Rectal smooth muscle tissue (tissue), 1 donor: ENCODE measurements around the gene TMBIM1.
"Not testable (repeated sequence)": the region's sequence is repeated elsewhere in the genome, so short reads cannot be mapped to it uniquely, and the experiment has no call there.

ENCODE experiments used
- H3K27ac ChIP-seq: one replicate; pipeline ENCODE4 v1.7.0; 2013; ENCODE audit warnings: low read depth, low read length, inconsistent platforms
- H3K27me3 ChIP-seq: one replicate; pipeline ENCODE4 v1.7.0; 2013; ENCODE audit warnings: low read length; ENCODE audit not compliant: control insufficient read depth, insufficient read depth
- H3K36me3 ChIP-seq: one replicate; pipeline ENCODE4 v1.7.0; 2013; ENCODE audit warnings: low read length; ENCODE audit not compliant: control insufficient read depth, insufficient read depth
- H3K4me1 ChIP-seq: one replicate; pipeline ENCODE4 v1.7.0; 2013; ENCODE audit warnings: low read length; ENCODE audit not compliant: control insufficient read depth, insufficient read depth
- H3K4me3 ChIP-seq: one replicate; pipeline ENCODE4 v1.7.0; 2013; ENCODE audit warnings: low read length
- H3K9ac ChIP-seq: one replicate; pipeline ENCODE4 v1.7.0; 2013; ENCODE audit warnings: low read length

Gene TMBIM1

DNA sequence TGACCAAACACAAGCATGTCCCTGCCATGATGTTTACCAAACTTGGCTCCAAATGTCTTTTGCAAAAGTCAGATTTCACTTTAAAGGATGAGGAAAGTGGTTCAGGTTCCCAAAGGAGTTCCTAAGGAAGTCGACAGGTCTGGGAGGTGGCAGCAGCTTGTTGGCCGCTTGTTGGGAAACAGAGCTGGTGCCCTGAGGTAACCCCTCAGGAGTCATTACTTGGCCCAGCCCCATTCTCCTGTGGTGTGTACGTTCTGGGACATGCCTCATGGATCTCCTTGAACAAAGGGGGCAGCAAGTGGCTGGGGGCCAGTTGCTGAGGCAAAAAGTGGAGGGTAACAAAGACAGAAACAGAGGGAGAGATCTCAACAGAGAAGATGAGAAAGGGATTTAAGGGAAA, 10.9 kb downstream of the TMBIM1 start:
- no peaks in the 10 kb centered on the region for H3K27me3 ChIP-seq
- H3K36me3 ChIP-seq, result peaks cover 45% of the 10 kb centered on the region
- H3K9ac ChIP-seq, result no peak overlapping the region
- H3K27ac ChIP-seq, result peak overlapping the region; percentile 85
- H3K4me1 ChIP-seq, result peaks cover 49% of the 10 kb centered on the region
- no peak overlapping the region for H3K4me3 ChIP-seq

DNA sequence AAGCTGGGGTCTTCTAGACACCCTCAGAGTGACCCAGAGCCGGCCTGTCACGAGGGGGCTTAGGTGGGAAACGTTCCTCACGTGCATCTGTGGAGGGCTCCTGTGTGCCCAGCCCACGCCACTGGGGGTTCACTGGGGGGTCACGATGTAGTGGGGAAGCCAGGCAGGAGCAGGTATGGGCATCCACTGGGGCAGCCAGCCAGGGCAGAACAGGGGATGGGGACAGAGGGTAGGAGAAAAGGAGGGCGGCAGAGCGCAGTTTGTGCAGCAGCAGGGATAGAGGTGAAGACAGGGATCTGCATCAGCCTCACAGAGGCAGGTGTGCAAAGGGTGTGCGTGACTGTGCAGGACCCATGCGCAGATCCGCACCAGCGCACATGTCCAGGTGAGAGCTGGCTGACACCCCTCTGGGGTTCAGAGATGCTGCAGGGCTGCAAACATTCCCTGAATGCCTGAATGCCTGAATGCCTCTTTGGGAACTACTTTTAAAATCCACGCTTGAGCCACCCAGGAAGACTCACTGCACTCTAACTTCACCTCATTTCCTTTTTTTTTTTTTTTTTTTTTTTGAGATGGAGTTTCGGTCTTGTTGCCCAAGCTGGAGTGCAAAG, 11.9 kb downstream of the TMBIM1 start:
- H3K27ac ChIP-seq, result no peak overlapping the region
- H3K9ac ChIP-seq, result no peak overlapping the region
- peaks cover 39% of the 10 kb centered on the region for H3K4me1 ChIP-seq

DNA sequence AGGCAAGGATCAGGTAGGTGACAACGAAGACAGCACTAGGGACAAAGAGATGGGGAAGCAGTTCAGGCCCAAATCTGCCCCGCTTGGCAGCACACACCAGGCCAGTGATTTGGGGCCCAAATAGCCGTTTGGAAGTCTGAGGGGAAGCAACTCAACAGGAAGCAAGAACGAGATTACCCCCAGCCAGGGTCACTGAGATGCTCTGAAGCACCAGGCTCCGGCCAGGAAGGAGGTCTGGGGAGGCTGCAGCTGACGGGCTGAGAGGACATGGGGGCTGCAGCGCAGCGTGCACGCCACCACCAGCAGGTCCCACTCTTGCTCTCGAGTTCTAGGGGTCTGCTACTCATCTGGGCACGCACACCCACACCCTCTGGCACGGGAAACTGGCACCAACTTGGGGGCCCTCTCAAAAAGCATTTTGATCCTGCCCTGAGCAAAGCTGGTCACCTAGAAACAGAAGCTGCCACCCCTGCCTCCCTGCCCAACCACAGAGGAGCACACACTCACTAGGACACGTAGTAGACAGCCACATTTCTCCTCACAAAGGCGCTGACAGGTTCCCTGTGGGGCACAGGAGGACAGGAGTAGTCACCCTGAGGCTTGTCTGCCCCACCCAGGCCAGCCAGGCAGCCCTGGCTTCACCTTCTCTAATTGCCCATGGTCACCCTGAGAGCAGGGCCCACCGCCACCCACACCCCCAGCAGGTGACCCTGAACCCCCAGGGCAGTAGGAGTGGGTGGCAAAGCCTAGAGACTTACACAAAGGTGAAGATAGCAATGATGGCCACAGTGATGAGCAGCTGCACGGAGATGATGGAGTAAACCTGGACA, 13.6 kb downstream of the TMBIM1 start:
- Histone ChIP-seq H3K4me1 (peaks cover 25% of the 10 kb centered on the region), H3K36me3 (peaks cover 62% of the 10 kb centered on the region), H3K4me3 (no peak overlapping the region), H3K27me3 (no peaks in the 10 kb centered on the region), H3K9ac (no peak overlapping the region), H3K27ac (no peak overlapping the region)

More for the DNA sequence above, 11.9 kb downstream of the TMBIM1 start:
- H3K4me3 ChIP-seq, result no peak overlapping the region
- H3K27me3 ChIP-seq, result no peaks in the 10 kb centered on the region
- peaks cover 52% of the 10 kb centered on the region for H3K36me3 ChIP-seq

DNA sequence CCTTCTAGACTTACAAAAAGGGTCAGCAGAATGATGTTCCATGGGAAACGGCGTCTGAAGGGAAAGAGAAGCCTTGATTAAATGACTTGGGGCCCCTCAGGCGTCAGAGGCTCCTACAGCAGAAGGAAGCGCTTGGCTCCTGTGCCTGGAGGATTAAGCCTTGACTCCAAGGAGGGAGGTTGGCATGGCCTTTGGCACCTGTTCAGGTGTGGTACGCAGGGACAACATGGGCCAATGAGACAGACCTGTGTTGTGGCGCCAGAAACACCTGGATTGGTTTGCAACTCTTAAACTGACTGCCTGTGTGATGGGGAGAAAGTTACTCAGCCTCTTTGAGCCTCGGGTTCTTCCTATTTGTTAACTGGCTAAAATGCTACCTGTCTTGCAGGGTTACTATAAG, 14.4 kb downstream of the TMBIM1 start:
- H3K4me3 ChIP-seq, result no peak overlapping the region
- H3K27ac ChIP-seq, result no peak overlapping the region
- peaks cover 63% of the 10 kb centered on the region for H3K36me3 ChIP-seq
- no peaks in the 10 kb centered on the region for H3K27me3 ChIP-seq
- H3K4me1 ChIP-seq, result peaks cover 19% of the 10 kb centered on the region
- H3K9ac ChIP-seq, result no peak overlapping the region

DNA sequence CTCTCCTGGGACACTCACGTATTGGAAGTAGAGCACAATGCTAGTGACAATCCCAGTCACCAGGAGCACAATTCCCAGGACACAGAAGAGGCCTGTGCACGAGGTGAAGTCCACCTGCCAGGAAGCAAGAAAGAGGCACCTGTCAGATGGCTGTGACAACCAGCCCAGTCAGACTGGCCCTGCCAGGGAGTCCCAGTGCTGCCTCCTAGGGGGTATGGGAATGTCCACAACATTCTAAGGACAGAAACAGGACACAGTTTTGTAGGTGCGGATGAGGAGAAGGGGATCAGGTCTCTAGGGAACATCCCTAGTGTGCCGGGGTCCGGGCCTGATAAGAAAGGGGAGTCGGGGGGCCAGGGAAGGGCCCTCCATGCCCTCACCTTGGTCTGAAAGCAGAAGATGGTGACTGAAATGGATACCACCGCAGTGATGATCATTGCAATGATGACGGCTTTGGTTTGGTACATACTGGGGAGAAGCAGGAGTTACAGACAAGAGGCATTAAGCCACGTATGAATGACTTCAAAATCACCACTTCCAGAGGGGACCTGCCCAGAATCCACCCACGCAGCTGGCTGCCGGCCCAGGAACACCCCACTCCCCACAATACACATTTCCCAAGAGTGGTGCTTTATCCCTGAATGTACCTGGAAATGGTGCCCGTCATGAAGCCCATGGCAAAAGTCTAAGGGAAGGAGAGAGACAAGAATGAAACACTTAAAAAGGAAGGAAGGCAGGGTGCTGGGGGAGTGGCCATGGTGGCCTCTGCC, 15.1 kb downstream of the TMBIM1 start:
- Histone ChIP-seq H3K4me3 (no peak overlapping the region), H3K9ac (no peak overlapping the region), H3K4me1 (peaks cover 15% of the 10 kb centered on the region), H3K36me3 (peaks cover 63% of the 10 kb centered on the region), H3K27me3 (no peaks in the 10 kb centered on the region), H3K27ac (no peak overlapping the region)

DNA sequence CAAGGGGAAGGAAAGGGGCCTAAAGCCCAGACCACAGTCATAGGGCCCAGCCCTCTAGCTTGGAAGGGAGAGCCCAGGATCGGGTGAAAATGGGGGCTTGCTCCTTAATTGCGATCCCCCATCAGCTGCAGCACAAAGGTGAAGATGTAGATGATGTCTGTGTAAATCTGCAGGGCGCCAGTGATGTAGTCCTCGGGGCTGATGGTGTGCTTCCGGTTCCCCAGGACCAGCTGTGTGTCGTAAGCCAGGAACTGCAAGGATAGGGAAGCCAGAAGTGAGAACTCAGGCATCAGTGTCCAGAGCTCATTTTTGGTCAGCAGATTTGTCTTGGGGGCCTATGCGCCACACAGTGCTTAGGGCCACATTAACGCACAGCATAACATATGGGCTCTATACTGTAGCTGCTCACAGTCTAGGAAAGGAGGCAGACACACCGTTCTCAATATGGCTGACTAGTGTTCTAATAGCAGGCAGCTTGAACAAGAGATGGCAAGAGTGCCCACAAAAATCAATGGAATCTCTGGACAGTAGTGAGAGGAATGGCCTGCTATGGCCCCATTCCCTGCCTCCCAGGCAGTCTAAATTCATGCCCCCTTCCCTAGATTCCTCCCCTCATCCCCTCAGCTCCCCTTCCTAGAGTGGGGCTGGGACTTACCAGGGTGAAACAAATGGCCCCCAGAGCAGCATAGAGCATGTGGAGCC, 16.8 kb downstream of the TMBIM1 start:
- H3K36me3 ChIP-seq, result peaks cover 57% of the 10 kb centered on the region
- H3K9ac ChIP-seq, result no peak overlapping the region
- no peak overlapping the region for H3K27ac ChIP-seq
- H3K4me3 ChIP-seq, result no peak overlapping the region
- no peaks in the 10 kb centered on the region for H3K27me3 ChIP-seq
- H3K4me1 ChIP-seq, result peaks cover 17% of the 10 kb centered on the region

DNA sequence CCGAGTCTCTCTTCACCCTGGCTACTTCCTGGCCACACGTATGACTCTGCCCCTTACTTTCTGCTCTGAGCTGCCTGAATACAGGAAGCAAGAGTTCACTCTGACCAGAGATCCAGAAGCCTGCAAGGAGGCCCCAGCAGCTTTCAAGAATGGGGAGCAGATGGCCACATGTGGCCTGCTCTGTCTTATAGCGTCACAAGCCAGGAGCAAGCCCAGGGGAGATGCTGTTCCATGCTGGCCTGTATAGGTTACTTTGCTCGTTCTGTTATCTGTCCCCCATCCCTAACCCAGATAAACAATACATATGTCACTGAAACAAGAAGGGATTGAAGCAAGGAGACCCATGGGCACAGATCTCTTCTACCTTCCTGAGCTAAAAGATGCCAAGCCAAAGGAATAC, 17.7 kb downstream of the TMBIM1 start:
- Histone ChIP-seq H3K27me3 (no peaks in the 10 kb centered on the region), H3K36me3 (peaks cover 48% of the 10 kb centered on the region), H3K4me3 (no peak overlapping the region), H3K9ac (no peak overlapping the region), H3K4me1 (peaks cover 17% of the 10 kb centered on the region), H3K27ac (no peak overlapping the region)

DNA sequence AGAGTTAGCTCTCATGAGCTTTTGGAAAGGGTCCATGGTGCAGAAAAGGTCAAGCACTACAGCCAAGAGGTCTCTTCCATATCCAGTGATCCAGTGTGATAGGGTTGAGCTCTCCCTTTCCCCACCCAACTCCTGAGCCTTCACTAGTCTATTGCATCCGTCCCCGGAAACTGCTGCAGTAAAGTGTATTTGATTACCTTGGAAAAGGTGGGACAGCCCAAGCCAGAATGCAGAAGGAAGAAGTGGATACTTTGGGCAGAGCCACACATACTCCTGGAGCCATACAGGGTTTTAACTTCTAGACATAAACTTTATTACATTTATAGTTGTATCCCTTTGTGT, 18.4 kb downstream of the TMBIM1 start:
- peak overlapping the region; percentile 33 for H3K27ac ChIP-seq
- H3K36me3 ChIP-seq, result peaks cover 41% of the 10 kb centered on the region
- H3K4me3 ChIP-seq, result no peak overlapping the region
- no peaks in the 10 kb centered on the region for H3K27me3 ChIP-seq
- H3K9ac ChIP-seq, result no peak overlapping the region
- peaks cover 21% of the 10 kb centered on the region for H3K4me1 ChIP-seq

DNA sequence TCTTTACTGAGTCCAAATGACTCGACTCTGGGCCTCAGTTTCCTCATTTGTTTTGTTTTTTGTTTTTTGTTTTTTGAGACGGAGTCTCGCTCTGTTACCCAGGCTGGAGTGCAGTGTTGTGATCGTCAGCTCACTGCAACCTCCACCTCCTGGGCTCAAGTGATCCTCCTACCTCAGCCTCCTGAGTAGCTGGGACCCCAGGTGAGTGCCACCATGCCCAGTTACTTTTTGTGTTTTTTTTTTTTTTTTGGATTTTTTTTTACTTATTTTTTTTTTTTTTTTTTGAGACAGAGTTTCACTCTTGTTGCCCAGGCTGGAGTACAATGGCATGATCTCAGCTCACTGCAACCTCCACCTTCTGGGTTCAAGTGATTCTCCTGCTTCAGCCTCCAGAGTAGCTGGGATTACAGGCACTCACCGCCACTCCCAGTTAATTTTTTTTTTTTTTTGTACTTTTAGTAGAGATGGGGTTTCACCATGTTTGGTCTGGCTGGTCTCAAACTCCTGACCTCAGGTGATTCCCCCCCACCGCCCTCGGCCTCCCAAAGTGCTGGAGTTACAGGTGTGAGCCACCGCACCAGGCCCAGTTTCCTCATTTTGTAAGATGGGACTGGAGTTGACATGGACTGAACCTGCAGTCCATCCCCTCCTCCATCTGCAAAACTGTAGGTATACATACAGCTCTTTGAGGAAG, 18.9 kb downstream of the TMBIM1 start:
- H3K4me1 ChIP-seq, result peaks cover 21% of the 10 kb centered on the region

DNA sequence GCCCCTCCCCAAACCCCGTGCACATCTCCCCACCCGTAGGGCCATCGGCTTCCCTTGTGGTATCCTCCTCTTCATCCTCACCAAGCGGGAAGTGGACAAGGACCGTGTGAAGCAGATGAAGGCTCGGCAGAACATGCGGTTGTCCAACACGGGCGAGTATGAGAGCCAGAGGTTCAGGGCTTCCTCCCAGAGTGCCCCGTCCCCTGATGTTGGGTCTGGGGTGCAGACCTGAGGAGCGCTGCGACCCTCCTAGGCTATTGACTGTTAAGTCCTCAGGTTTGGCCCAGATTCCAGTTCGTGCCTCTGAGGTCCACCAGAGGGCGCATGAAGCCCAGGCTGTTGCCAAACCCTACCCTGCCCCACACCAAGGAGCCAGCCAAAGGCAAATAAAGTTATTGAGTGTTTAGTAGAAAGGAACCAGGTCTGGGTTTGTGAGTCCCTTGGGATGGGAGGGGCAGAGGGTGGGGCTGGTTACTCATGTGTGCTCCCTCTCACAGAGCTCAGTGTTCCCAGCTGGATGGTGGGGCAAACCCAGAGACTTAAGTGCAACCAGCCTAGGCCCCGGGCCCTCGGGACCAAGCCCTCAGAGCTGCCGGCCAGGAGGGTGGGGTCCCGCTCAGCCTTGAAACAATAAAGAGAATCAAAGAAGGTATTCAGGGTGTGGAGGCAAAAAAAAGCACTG, 19.6 kb downstream of the TMBIM1 start:
- Histone ChIP-seq H3K27me3 (no peaks in the 10 kb centered on the region), H3K27ac (peak overlapping the region; percentile 80), H3K36me3 (peaks cover 31% of the 10 kb centered on the region), H3K9ac (no peak overlapping the region), H3K4me3 (peak overlapping the region; percentile 37), H3K4me1 (peaks cover 21% of the 10 kb centered on the region)

More for the DNA sequence above, 18.9 kb downstream of the TMBIM1 start:
- Histone ChIP-seq H3K27ac (peak overlapping the region; percentile 80), H3K36me3 (peaks cover 36% of the 10 kb centered on the region), H3K4me3 (peak overlapping the region; percentile 23)
- H3K9ac ChIP-seq, H3K27me3 ChIP-seq: not testable (repeated sequence)

DNA sequence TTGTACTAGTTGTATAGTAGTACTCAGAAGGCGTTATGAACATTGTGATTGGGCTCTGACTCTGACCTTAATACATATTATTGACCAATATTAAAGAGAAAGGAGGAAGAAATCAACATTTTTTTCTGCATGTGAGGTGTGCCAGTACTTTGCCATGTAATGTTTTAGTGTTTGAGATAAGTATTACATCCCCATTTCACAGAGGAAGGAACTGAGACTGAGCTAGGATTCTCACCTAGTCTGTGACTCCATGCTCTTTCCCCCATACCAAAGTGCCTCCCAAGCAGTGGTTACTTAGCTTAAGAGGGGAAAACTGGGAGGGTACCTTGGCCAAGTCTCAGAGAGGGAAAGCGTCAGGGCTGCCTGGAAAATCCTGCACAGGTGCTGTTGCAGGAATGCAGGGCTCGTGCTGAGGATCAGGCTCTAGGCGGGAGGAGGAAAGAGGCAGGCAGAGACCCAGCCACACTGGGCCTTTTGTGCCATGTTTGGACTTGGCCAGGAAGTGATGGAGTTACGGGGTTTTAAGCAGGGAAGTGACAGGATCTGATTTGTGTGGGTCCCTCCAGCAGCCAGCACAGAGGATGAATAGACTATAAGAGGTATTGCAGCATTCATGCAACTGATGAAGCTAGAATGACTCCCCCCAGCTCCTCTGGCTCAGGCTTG, 20.3 kb downstream of the TMBIM1 start:
- Histone ChIP-seq H3K27ac (peak overlapping the region; percentile 80), H3K4me3 (peak overlapping the region; percentile 67), H3K4me1 (peaks cover 21% of the 10 kb centered on the region), H3K27me3 (no peaks in the 10 kb centered on the region), H3K9ac (no peak overlapping the region), H3K36me3 (peaks cover 27% of the 10 kb centered on the region)
